Spleen (tissue), 7 donors: ENCODE measurements around the gene ZBTB7C.

Experiments
- CTCF ChIP-seq, 11 experiments: fragments of 200-600 bp in 7 of 11; fragments of 450-650 bp in 4 of 11; sonication (generic) in 4 of 11; IDR thresholded peaks in 8 of 11; conservative IDR thresholded peaks in 3 of 11; 1 replicate in 7 of 11; 2 replicates in 4 of 11; pipeline versions ENCODE4 v1.4.0 to v1.8.0; 2016 to 2021; ENCODE audit warnings: antibody characterized with exemption in 11 of 11, inconsistent platforms in 4 of 11, mild to moderate bottlenecking in 1 of 11
- POLR2A ChIP-seq, 3 donors: fragments of 450-650 bp; IDR thresholded peaks; one replicate each; pipeline ENCODE4 v1.5.1; 2017; ENCODE audit warnings: antibody characterized with exemption in 3 of 3, mild to moderate bottlenecking in 1 of 3
- POLR2AphosphoS5 ChIP-seq, 3 donors: sonication (generic); formaldehyde crosslinking; IDR thresholded peaks; one replicate each; pipeline ENCODE4 v1.5.1; 2017; ENCODE audit warnings: antibody characterized with exemption in 3 of 3
- donor health status: DM: no; HTN: no; CAD: no; lungs with moderate emphysema.
- donor health status: DM: no; HTN: no; CAD: no.
- donor health status: DM: no; HTN: no; CAD: no.

DNA sequence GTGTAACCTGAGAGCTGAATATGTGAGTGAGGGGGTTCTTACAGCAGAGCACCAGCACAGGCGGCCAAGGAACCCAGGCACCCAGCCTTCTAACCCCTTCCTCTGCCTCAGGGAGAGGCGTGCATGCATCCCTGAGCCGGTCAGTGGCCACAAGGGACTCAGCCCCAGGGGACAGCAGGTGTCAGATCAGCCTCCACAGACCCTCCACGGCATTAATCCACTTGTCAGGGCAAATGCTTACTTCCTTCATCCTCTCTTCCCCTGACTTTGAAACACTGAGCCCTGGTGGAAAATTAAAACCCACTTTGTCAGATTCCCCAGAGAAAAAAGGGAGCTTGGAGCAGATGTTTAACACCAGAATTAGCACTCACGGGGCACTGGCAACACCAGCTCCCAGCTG, 418.2 kb downstream of the ZBTB7C start:
- no peak for TF ChIP-seq POLR2AphosphoS5 (IDR thresholded peaks at IDR 0.05)
- TF ChIP-seq CTCF (IDR thresholded peaks at IDR 0.05 in 8 of 11, conservative IDR thresholded peaks at IDR 0.05 in 3 of 11) = no peak
- TF ChIP-seq POLR2A (IDR thresholded peaks at IDR 0.05) = no peak
